ENCODE data around the gene GIMAP2. TPM values are rescaled to one million over a fixed set of nuclear protein-coding genes. Genes with fewer than 3 reads are reported as not detected.
"Not testable (repeated sequence)": the region's sequence is repeated elsewhere in the genome, so short reads cannot be mapped to it uniquely, and the experiment has no call there.

GIMAP2 gene
- polyA plus RNA-seq, 3 donors = 45.6 to 63.8 (median 47.0) TPM

- Mint-ChIP-seq H3K27me3 (ENCODE audit: low read depth in 3 of 3) (peaks cover 0 to 3% (median 0%) of the 10 kb centered on the region in 3 donors), H3K9me3 (peaks cover 3 to 10% (median 9%) of the 10 kb centered on the region in 7 donors), H3K27ac (peak overlapping the region in 1 of 7 donors; percentile 26), H3K36me3 (peaks cover 0 to 3% of the 10 kb centered on the region in 2 donors), H3K4me1 (peaks cover 33% of the 10 kb centered on the region), H3K4me3 (no peak overlapping the region)
- H3K9me3 ChIP-seq (replicated peaks in 1 of 2; ENCODE audit: control insufficient read depth in 1 of 2, insufficient read depth in 1 of 2, low read length in 2 of 2) = peaks cover 0 to 7% of the 10 kb centered on the region in 2 donors
- TF ChIP-seq CTCF (IDR thresholded peaks at IDR 0.05) = no peak
- H3K4me3 ChIP-seq (replicated peaks in 1 of 3; ENCODE audit: low read depth in 2 of 3, low read length in 3 of 3) = no peak overlapping the region
- no peak overlapping the region for H3K4me2 ChIP-seq (replicated peaks; ENCODE audit: extremely low read depth, low read length, poor library complexity, severe bottlenecking)
- H4K20me1 ChIP-seq (ENCODE audit: insufficient read depth, low read length) = no peaks in the 10 kb centered on the region
- no peaks in the 10 kb centered on the region for H3K79me2 ChIP-seq (ENCODE audit: insufficient read depth, low read length)
- no peak overlapping the region for H3K9ac ChIP-seq (ENCODE audit: insufficient read depth, low read length, poor library complexity, severe bottlenecking)
- no peak overlapping the region for H3K27ac ChIP-seq (ENCODE audit: low read depth in 1 of 2, low read length in 2 of 2)
- H3K27me3 ChIP-seq (ENCODE audit: control insufficient read depth in 2 of 2, insufficient read depth in 2 of 2, low read length in 2 of 2) = no peaks in the 10 kb centered on the region
- no peaks in the 10 kb centered on the region for H3K36me3 ChIP-seq (replicated peaks in 1 of 2; ENCODE audit: control insufficient read depth in 1 of 2, insufficient read depth in 2 of 2, low read length in 2 of 2)
- no peak for DNase-seq
- H3K4me1 ChIP-seq (ENCODE audit: control insufficient read depth in 1 of 2, insufficient read depth in 2 of 2, low read length in 2 of 2) = peaks cover 26 to 27% of the 10 kb centered on the region in 2 donors
- H2AFZ ChIP-seq (ENCODE audit: insufficient read depth, low read depth, low read length, poor library complexity, severe bottlenecking) = no peak overlapping the region
- intact Hi-C loops (cut with micrococcal nuclease) = no loop called here
- no CpG with 5 or more reads among the region's 1 CpG for WGBS (ENCODE audit: insufficient coverage)
Measured at GRCh38 chr7:150668472-150668911, 17.0 kb upstream of the GIMAP2 start.

- no peak overlapping the region for H3K4me3 ChIP-seq (replicated peaks in 1 of 3; ENCODE audit: low read depth in 2 of 3, low read length in 3 of 3)
- H3K4me1 Mint-ChIP-seq = peaks cover 29% of the 10 kb centered on the region
- H3K9ac ChIP-seq (ENCODE audit: insufficient read depth, low read length, poor library complexity, severe bottlenecking) = no peak overlapping the region
- no peaks in the 10 kb centered on the region for H3K27me3 ChIP-seq (ENCODE audit: control insufficient read depth in 2 of 2, insufficient read depth in 2 of 2, low read length in 2 of 2)
- H3K9me3 Mint-ChIP-seq = peaks cover 3 to 12% (median 9%) of the 10 kb centered on the region in 7 donors
- no peak overlapping the region for H3K4me3 Mint-ChIP-seq
- no peak overlapping the region for H3K4me2 ChIP-seq (replicated peaks; ENCODE audit: extremely low read depth, low read length, poor library complexity, severe bottlenecking)
- H3K9me3 ChIP-seq (replicated peaks in 1 of 2; ENCODE audit: control insufficient read depth in 1 of 2, insufficient read depth in 1 of 2, low read length in 2 of 2) = peaks cover 0 to 7% of the 10 kb centered on the region in 2 donors
- no peaks in the 10 kb centered on the region for H3K79me2 ChIP-seq (ENCODE audit: insufficient read depth, low read length)
- H3K27me3 Mint-ChIP-seq (ENCODE audit: low read depth in 3 of 3) = peaks cover 0 to 3% (median 0%) of the 10 kb centered on the region in 3 donors
- intact Hi-C loops (cut with micrococcal nuclease) = no loop called here
- H4K20me1 ChIP-seq (ENCODE audit: insufficient read depth, low read length) = no peaks in the 10 kb centered on the region
- no peak for DNase-seq
- no peak overlapping the region for H3K27ac ChIP-seq (ENCODE audit: low read depth in 1 of 2, low read length in 2 of 2)
- peaks cover 0 to 3% of the 10 kb centered on the region in 2 donors for H3K36me3 Mint-ChIP-seq
- peak overlapping the region in 1 of 7 donors; percentile 17 for H3K27ac Mint-ChIP-seq
- no peak overlapping the region for H2AFZ ChIP-seq (ENCODE audit: insufficient read depth, low read depth, low read length, poor library complexity, severe bottlenecking)
- H3K4me1 ChIP-seq (ENCODE audit: control insufficient read depth in 1 of 2, insufficient read depth in 2 of 2, low read length in 2 of 2) = peaks cover 26 to 27% of the 10 kb centered on the region in 2 donors
- H3K36me3 ChIP-seq (replicated peaks in 1 of 2; ENCODE audit: control insufficient read depth in 1 of 2, insufficient read depth in 2 of 2, low read length in 2 of 2) = no peaks in the 10 kb centered on the region
- no peak for TF ChIP-seq CTCF (IDR thresholded peaks at IDR 0.05)
Measured at GRCh38 chr7:150668977-150669376, 16.5 kb upstream of the GIMAP2 start.

- whole genome bisulfite sequencing (ENCODE audit: insufficient coverage) = 100% methylated on average over 2 of the region's 7 CpGs
- H3K27me3 ChIP-seq (ENCODE audit: control insufficient read depth in 2 of 2, insufficient read depth in 2 of 2, low read length in 2 of 2); H3K36me3 Mint-ChIP-seq; intact Hi-C loops (cut with micrococcal nuclease); H2AFZ ChIP-seq (ENCODE audit: insufficient read depth, low read depth, low read length, poor library complexity, severe bottlenecking); H3K27ac ChIP-seq (ENCODE audit: low read depth in 1 of 2, low read length in 2 of 2); H3K36me3 ChIP-seq (replicated peaks in 1 of 2; ENCODE audit: control insufficient read depth in 1 of 2, insufficient read depth in 2 of 2, low read length in 2 of 2); H3K79me2 ChIP-seq (ENCODE audit: insufficient read depth, low read length); H3K4me3 ChIP-seq (replicated peaks in 1 of 3; ENCODE audit: low read depth in 2 of 3, low read length in 3 of 3); H4K20me1 ChIP-seq (ENCODE audit: insufficient read depth, low read length); H3K9ac ChIP-seq (ENCODE audit: insufficient read depth, low read length, poor library complexity, severe bottlenecking); H3K27me3 Mint-ChIP-seq (ENCODE audit: low read depth in 3 of 3); DNase-seq; H3K27ac Mint-ChIP-seq; H3K9me3 ChIP-seq (replicated peaks in 1 of 2; ENCODE audit: control insufficient read depth in 1 of 2, insufficient read depth in 1 of 2, low read length in 2 of 2); H3K4me3 Mint-ChIP-seq; H3K4me2 ChIP-seq (replicated peaks; ENCODE audit: extremely low read depth, low read length, poor library complexity, severe bottlenecking): not testable (repeated sequence)
- H3K9me3 Mint-ChIP-seq = peaks cover 3 to 12% (median 9%) of the 10 kb centered on the region in 7 donors
- H3K4me1 Mint-ChIP-seq = peaks cover 23% of the 10 kb centered on the region
- peaks cover 21 to 25% of the 10 kb centered on the region in 2 donors for H3K4me1 ChIP-seq (ENCODE audit: control insufficient read depth in 1 of 2, insufficient read depth in 2 of 2, low read length in 2 of 2)
Measured at GRCh38 chr7:150671798-150672585, 13.5 kb upstream of the GIMAP2 start.

Data from CD14-positive monocyte (primary cell).